H1 (cell line): ENCODE data around the gene IL37. TPM values are rescaled to one million over a fixed set of nuclear protein-coding genes. Genes with fewer than 3 reads are reported as not detected.

Experiments used
- CTCF ChIA-PET: fragments of 300-600 bp; sonication (Branson Sonifier 250); formaldehyde crosslinking; loops from one replicate; lab custom pipeline; 2021; ENCODE audit not compliant: partially characterized antibody; lab: Charles Lee
- POLR2A ChIA-PET: fragments of 300-600 bp; sonication (Branson Sonifier 250); formaldehyde crosslinking; loops from one replicate; lab custom pipeline; 2021; ENCODE audit warnings: inconsistent platforms; ENCODE audit not compliant: partially characterized antibody; lab: Charles Lee
- DNase-seq, 2 experiments: peaks; one replicate each; pipeline versions ENCODE4 v3.0.0 to v3.0.0-alpha.2; 2010 to 2022; ENCODE audit warnings: low spot score in 2 of 2, low read depth in 1 of 2, mixed read lengths in 1 of 2
- FAIRE-seq: peaks from 2 replicates; lab custom pipeline; 2011; peaks lifted over from hg19 to GRCh38; lab: Jason Lieb, UNC
- H2AFZ ChIP-seq: 2 replicates; pipeline ENCODE4 v1.8.1; 2012; ENCODE audit warnings: low read length, inconsistent platforms
- H2AK5ac ChIP-seq: 2 replicates; pipeline ENCODE4 v1.6.1; 2013; ENCODE audit warnings: low read depth, low read length
- H2BK120ac ChIP-seq: replicated peaks from 2 replicates; pipeline ENCODE3; 2013; ENCODE audit warnings: low read depth, low read length, inconsistent platforms
- H2BK12ac ChIP-seq: 2 replicates; pipeline ENCODE4 v1.6.1; 2013; ENCODE audit warnings: low read depth, low read length
- H2BK15ac ChIP-seq: 2 replicates; pipeline ENCODE4 v1.6.1; 2013; ENCODE audit warnings: low read length
- H2BK20ac ChIP-seq: 2 replicates; pipeline ENCODE4 v1.6.1; 2013; ENCODE audit warnings: low read length
- H2BK5ac ChIP-seq: 2 replicates; pipeline ENCODE4 v1.6.1; 2013; ENCODE audit warnings: low read depth, low read length
- H3K14ac ChIP-seq: 2 replicates; pipeline ENCODE4 v1.6.1; 2013; ENCODE audit warnings: inconsistent platforms; ENCODE audit not compliant: insufficient read length
- H3K18ac ChIP-seq: 2 replicates; pipeline ENCODE4 v1.6.1; 2013; ENCODE audit warnings: low read length; ENCODE audit errors: extremely low read depth
- H3K23ac ChIP-seq: 2 replicates; pipeline ENCODE4 v1.6.1; 2013; ENCODE audit warnings: inconsistent platforms; ENCODE audit not compliant: insufficient read length
- H3K23me2 ChIP-seq: 2 replicates; pipeline ENCODE4 v1.6.1; 2013; ENCODE audit warnings: low read depth, low read length
- H3K27ac ChIP-seq: 2 replicates; pipeline ENCODE4 v1.6.1; 2011; ENCODE audit warnings: low read depth, low read length, inconsistent platforms
- H3K27me3 ChIP-seq, 4 experiments: replicated peaks in 1 of 4; 1 replicate in 1 of 4; 2 replicates in 3 of 4; pipeline versions ENCODE4 v1.6.1 to v1.8.1; 2011 to 2013; ENCODE audit warnings: low read length in 3 of 4, mild to moderate bottlenecking in 3 of 4, inconsistent platforms in 2 of 4, mixed read lengths in 2 of 4, moderate library complexity in 1 of 4; ENCODE audit not compliant: control insufficient read depth in 3 of 4, insufficient read depth in 3 of 4; ENCODE audit errors: extremely low read depth in 1 of 4
- H3K36me3 ChIP-seq, 4 experiments: 2 replicates each; pipeline versions ENCODE4 v1.6.1 to v1.8.1; 2011 to 2013; ENCODE audit warnings: mild to moderate bottlenecking in 4 of 4, low read length in 3 of 4, moderate library complexity in 2 of 4, control low read depth in 1 of 4, inconsistent platforms in 1 of 4; ENCODE audit not compliant: insufficient read depth in 4 of 4, control insufficient read depth in 2 of 4
- H3K4ac ChIP-seq: replicated peaks from 2 replicates; pipeline ENCODE3; 2013; ENCODE audit warnings: low read length, low read depth, mixed read lengths, inconsistent platforms; ENCODE audit not compliant: insufficient read length
- H3K4me1 ChIP-seq, 4 experiments: replicated peaks in 1 of 4; 1 replicate in 1 of 4; 2 replicates in 3 of 4; pipeline versions ENCODE4 v1.6.1 to v1.8.1; 2011 to 2013; ENCODE audit warnings: low read length in 3 of 4, inconsistent platforms in 2 of 4, mixed read lengths in 1 of 4; ENCODE audit not compliant: insufficient read depth in 4 of 4, control insufficient read depth in 3 of 4
- H3K4me2 ChIP-seq, 2 experiments: 2 replicates each; pipeline versions ENCODE4 v1.6.1 to v1.8.1; 2011 to 2013; ENCODE audit warnings: low read depth in 2 of 2, low read length in 2 of 2, control low read depth in 1 of 2, inconsistent platforms in 1 of 2, mild to moderate bottlenecking in 1 of 2; ENCODE audit not compliant: insufficient read depth in 1 of 2
- H3K4me3 ChIP-seq, 4 experiments: fragments of 200-600, 300-600 bp in 1 of 4; sonication (generic), shearing (Covaris generic), sonication (Bioruptor Twin) in 1 of 4; 2 replicates each; pipeline versions ENCODE4 v1.5.1 to v1.8.1; 2011 to 2016; ENCODE audit warnings: low read length in 4 of 4, low read depth in 3 of 4, control low read depth in 2 of 4, inconsistent platforms in 2 of 4, mild to moderate bottlenecking in 2 of 4, mixed read lengths in 1 of 4, moderate library complexity in 1 of 4; ENCODE audit not compliant: insufficient read depth in 2 of 4; ENCODE audit errors: extremely low read depth in 1 of 4
- H3K56ac ChIP-seq: replicated peaks from 2 replicates; pipeline ENCODE3; 2013; ENCODE audit warnings: low read depth, mild to moderate bottlenecking, mixed read lengths, low read length, inconsistent platforms; ENCODE audit not compliant: insufficient read length
- H3K79me1 ChIP-seq: 2 replicates; pipeline ENCODE4 v1.6.1; 2013; ENCODE audit warnings: low read depth, low read length, control low read depth
- H3K79me2 ChIP-seq, 2 experiments: 2 replicates each; pipeline versions ENCODE4 v1.6.1 to v1.8.1; 2012 to 2013; ENCODE audit warnings: low read length in 2 of 2, mild to moderate bottlenecking in 2 of 2, inconsistent platforms in 1 of 2; ENCODE audit not compliant: insufficient read depth in 2 of 2, control insufficient read depth in 1 of 2
- H3K9ac ChIP-seq, 4 experiments: replicated peaks in 1 of 4; 1 replicate in 1 of 4; 2 replicates in 3 of 4; pipeline versions ENCODE4 v1.6.1 to v1.8.1; 2011 to 2013; ENCODE audit warnings: low read depth in 3 of 4, low read length in 3 of 4, control low read depth in 2 of 4, mild to moderate bottlenecking in 2 of 4, moderate library complexity in 2 of 4, inconsistent platforms in 1 of 4; ENCODE audit errors: extremely low read depth in 1 of 4
- H3K9me3 ChIP-seq, 2 experiments: 2 replicates each; pipeline versions ENCODE4 v1.6.1 to v1.8.1; 2012 to 2013; ENCODE audit warnings: mild to moderate bottlenecking in 2 of 2, moderate library complexity in 2 of 2, control low read depth in 1 of 2, inconsistent platforms in 1 of 2, low read depth in 1 of 2, low read length in 1 of 2, mixed read lengths in 1 of 2; ENCODE audit not compliant: insufficient read depth in 2 of 2
- H4K20me1 ChIP-seq, 2 experiments: replicated peaks in 1 of 2; 2 replicates each; pipeline versions ENCODE3 to v1.8.1; 2011 to 2013; ENCODE audit warnings: inconsistent platforms in 2 of 2, low read length in 2 of 2, mild to moderate bottlenecking in 1 of 2; ENCODE audit not compliant: insufficient read depth in 2 of 2, control insufficient read depth in 1 of 2
- H4K5ac ChIP-seq: 2 replicates; pipeline ENCODE4 v1.6.1; 2013; ENCODE audit warnings: low read length, low read depth, mixed read lengths, inconsistent platforms; ENCODE audit not compliant: insufficient read length
- H4K8ac ChIP-seq: 2 replicates; pipeline ENCODE4 v1.8.0; 2013; ENCODE audit warnings: mild to moderate bottlenecking, moderate library complexity, low read length, inconsistent platforms; ENCODE audit not compliant: insufficient read depth; ENCODE audit errors: extremely low read depth
- H4K91ac ChIP-seq: replicated peaks from 2 replicates; pipeline ENCODE3; 2013; ENCODE audit warnings: low read length, mixed read lengths, inconsistent platforms; ENCODE audit not compliant: insufficient read length
- FOSL1 ChIP-seq: IDR thresholded peaks from 2 replicates; pipeline ENCODE4 v1.6.1; 2011; ENCODE audit warnings: mild to moderate bottlenecking, low read depth, low read length, moderate library complexity; ENCODE audit not compliant: insufficient read depth
- KDM5A ChIP-seq: fragments of 200-600 bp; IDR thresholded peaks from 2 replicates; pipeline ENCODE4 v1.7.1; 2012; ENCODE audit warnings: mild to moderate bottlenecking, low read length, inconsistent platforms, mixed read lengths
- MAX ChIP-seq: IDR thresholded peaks from 2 replicates; pipeline ENCODE4 v1.6.1; 2012; ENCODE audit warnings: inconsistent platforms
- SUZ12 ChIP-seq: fragments of 200-600 bp; sonication (generic); IDR thresholded peaks from 2 replicates; pipeline ENCODE4 v1.6.1; 2012; ENCODE audit warnings: mild to moderate bottlenecking, inconsistent platforms, low read length, moderate library complexity, mixed read lengths
- TCF12 ChIP-seq: IDR thresholded peaks from 2 replicates; pipeline ENCODE4 v1.6.1; 2011; ENCODE audit warnings: low read depth, mild to moderate bottlenecking, low read length
- WGBS, 2 experiments: shearing (Covaris generic) in 1 of 2; methylation state at CpG; one replicate each; pipeline versions ENCODE4 v1.1.6 to v1.1.7; 2013 to 2015; ENCODE audit warnings: low lambda C conversion rate in 2 of 2, mixed read lengths in 2 of 2, inconsistent platforms in 1 of 2, low coverage in 1 of 2, missing lambda C conversion rate in 1 of 2; ENCODE audit not compliant: insufficient replicate concordance in 2 of 2, insufficient coverage in 1 of 2, insufficient read length in 1 of 2; ENCODE audit errors: extremely low coverage in 1 of 2, missing lambda C conversion rate in 1 of 2; 5-methylcytosine and 5-hydroxymethylcytosine counted together
- polyA plus RNA-seq, 7 experiments: library from polyadenylated mRNA; depleted of rRNA in 3 of 7; stranded (reverse) in 5 of 7; unstranded in 2 of 7; fragments of >200 nt in 5 of 7; fragments of 200-250 nt in 2 of 7; gene quantifications; 1 replicate in 5 of 7; 2 replicates in 1 of 7; 4 replicates in 1 of 7; pipeline versions ENCODE4 v1.2.1 to v1.2.3, GENCODE V29; 2011 to 2013; ENCODE audit warnings: missing spikeins in 2 of 7, mixed read lengths in 2 of 7
- total RNA-seq: library from RNA; stranded (reverse); fragmentation: NEBNext Ultra II Directional; extraction: Animal tissue kit (Norgen Biotek cat#: 25700); gene quantifications from 2 replicates; pipeline ENCODE4 v1.2.1, GENCODE V29; 2021

IL37 gene
- total and polyA plus RNA-seq, 2 of the 8 experiments (the other 6 are each of a cell fraction or from before 2014, with no cell fraction given) = 0.18 TPM; not detected in 1

GRCh38 chr2:112923967-112924338 is 13.0 kb downstream of the IL37 start:
- Histone ChIP-seq H3K23ac (no peak overlapping the region), H3K18ac (no peak overlapping the region), H4K5ac (no peak overlapping the region), H3K36me3 (no peaks in the 10 kb centered on the region), H4K8ac (no peak overlapping the region), H2AK5ac (no peak overlapping the region), H3K9ac (no peak overlapping the region), H3K79me1 (no peaks in the 10 kb centered on the region), H3K27me3 (no peaks in the 10 kb centered on the region), H3K9me3 (peaks cover 2 to 9% of the 10 kb centered on the region in 2 experiments; a peak in 2 of 4 replicates), H2BK5ac (no peak overlapping the region), H3K23me2 (no peaks in the 10 kb centered on the region), H2BK12ac (no peak overlapping the region), H3K4me3 (no peak overlapping the region), H2BK15ac (no peak overlapping the region), H4K91ac (no peak overlapping the region), H3K14ac (no peak overlapping the region), H3K4ac (no peak overlapping the region), H4K20me1 (no peaks in the 10 kb centered on the region), H3K79me2 (no peaks in the 10 kb centered on the region), H2BK20ac (no peak overlapping the region), H3K4me1 (no peaks in the 10 kb centered on the region), H3K4me2 (no peak overlapping the region), H3K56ac (no peak overlapping the region), H2AFZ (no peak overlapping the region), H3K27ac (no peak overlapping the region), H2BK120ac (no peak overlapping the region)
- no peak for DNase-seq
- ChIA-PET POLR2A (no interaction called here), CTCF (interaction anchor here (1.3 to 6.4 kb wide), 3 partner anchors 18 to 39 kb away, joined by 3 to 37 read pairs (median 7); no protein-coding TSS in a partner anchor)
- TF ChIP-seq KDM5A (no peak), MAX (no peak), SUZ12 (no peak), FOSL1 (no peak), TCF12 (no peak)
- WGBS, 2 experiments = 88% methylated on average over 5 of the region's 5 CpGs; no CpG with 5 or more reads in 1 of the 2 experiments
- FAIRE-seq = no peak
